HG03139 (cell line): ENCODE measurements around the gene EHBP1.
"Not testable (repeated sequence)": the region's sequence is repeated elsewhere in the genome, so short reads cannot be mapped to it uniquely, and the experiment has no call there.

Experiments used
- ATAC-seq: cut with Tn5 transposase; IDR thresholded peaks from one replicate; pipeline ENCODE4 v1.9.1; 2021; ENCODE audit not compliant: unreplicated experiment

EHBP1 gene

GRCh38 chr2:63003351-63003750, 297.8 kb downstream of the EHBP1 start:
- no peak for ATAC-seq

DNA sequence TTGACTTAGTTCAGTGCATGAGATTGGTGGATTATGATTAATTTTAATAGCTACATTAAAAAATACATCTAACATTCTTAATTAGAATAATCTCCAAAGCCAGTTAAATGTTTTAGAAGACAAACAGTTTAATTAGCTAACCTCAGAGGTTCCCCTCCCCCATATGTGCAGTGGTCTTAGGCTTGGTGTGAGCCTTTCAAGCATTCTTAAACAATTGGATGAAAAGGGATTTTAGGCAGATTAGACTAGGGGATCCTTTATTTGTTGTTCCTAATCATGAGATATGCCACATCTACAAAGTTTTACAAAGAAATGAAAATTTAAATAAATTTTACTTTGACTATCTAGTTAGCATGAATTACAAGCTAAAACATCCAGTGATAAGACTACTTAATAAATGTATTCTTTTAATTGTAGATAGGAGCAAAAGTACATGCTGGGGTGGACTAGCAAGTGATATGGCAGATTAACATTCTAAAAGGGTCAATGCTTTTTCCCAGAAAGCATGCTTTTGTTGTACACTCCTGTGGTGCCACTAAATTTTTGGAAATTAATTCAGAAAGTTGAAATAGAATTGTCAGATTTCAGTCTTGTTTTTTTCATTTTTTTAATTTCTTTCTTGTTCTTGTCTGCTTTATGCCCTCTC, 302.4 kb downstream of the EHBP1 start:
- ATAC-seq = no peak

DNA sequence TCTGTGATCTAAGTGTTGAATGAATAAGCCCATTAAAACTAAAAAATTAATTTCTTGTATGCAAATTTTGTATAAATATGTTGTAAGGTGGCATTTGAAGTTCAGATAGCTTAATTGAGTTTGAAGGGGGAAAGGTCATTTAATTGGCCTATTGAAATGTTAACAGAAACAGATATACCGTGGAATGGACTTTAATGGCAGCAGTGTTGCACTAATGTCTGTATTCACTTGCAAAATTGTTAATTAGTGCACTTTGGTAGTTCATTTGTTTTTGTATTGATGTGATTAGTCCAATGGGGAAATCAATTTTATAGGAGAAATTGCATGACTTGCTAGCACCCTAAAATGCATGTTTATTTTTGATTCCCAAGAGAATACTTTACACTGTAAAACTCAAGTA, 303.3 kb downstream of the EHBP1 start:
- no peak for ATAC-seq

GRCh38 chr2:63009490-63009889, 304.0 kb downstream of the EHBP1 start:
- no peak for ATAC-seq

- no peak for ATAC-seq
These were observed 307.0 kb downstream of the EHBP1 start for GRCh38 chr2:63012541-63012940.

- no peak for ATAC-seq
These were observed 307.9 kb downstream of the EHBP1 start for GRCh38 chr2:63013438-63013837.

GRCh38 chr2:63015389-63015788, 309.9 kb downstream of the EHBP1 start:
- no peak for ATAC-seq

DNA sequence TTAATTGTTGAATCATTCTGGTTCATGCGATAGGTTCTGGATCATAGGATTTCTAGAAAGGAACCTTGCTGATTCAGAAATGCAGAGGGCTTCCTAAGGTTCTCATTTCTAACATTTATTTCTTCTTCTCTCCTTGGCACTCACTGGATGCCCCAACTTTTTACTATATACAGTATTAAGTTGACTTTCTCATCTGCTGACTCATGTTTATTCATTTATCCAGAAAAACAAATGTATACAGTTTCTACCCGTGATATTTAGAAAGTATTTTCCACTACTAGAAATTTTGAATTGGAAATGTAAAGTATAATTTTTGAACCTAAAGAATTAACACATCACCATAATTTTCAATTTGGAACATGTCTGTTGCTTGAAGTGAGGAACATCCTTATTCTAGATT, 312.9 kb downstream of the EHBP1 start:
- no peak for ATAC-seq

DNA sequence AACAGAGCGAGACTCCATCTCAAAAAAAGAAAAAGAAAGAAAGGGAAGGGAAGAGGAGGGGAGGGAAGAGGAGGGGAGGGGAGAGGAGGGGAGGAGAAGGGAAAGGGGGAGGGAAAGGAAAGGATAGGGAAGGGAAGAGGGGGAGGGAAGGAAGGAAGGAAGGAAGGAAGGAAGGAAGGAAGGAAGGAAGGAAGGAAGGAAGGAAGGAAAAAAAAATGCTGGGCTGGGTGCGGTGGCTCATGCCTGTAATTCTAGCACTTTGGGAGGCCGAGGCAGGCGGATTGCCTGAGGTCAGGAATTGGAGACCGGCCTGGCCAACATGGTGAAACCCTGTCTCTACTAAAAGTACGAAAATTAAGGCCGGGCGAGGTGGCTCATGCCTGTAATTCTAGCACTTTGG, 314.2 kb downstream of the EHBP1 start:
- not testable (repeated sequence) for ATAC-seq

DNA sequence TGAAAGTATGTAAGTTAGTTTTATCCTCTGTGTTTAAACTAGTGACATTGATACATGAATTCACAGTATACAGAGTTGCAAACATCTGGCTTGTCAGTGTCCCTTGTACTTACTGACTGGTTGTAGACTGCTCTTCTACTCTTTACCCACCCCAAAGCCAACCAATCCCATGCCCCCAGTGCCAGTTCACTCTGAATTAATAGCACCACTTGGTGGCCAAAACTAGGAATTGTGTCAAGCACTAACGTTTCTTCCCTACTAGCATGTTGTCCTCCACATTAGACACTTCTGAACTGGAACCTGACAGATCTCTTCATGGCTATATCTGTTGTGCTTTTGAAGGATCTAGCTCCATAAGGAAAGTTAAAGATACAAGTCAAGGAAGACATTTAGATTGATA, 317.9 kb downstream of the EHBP1 start:
- ATAC-seq = no peak

DNA sequence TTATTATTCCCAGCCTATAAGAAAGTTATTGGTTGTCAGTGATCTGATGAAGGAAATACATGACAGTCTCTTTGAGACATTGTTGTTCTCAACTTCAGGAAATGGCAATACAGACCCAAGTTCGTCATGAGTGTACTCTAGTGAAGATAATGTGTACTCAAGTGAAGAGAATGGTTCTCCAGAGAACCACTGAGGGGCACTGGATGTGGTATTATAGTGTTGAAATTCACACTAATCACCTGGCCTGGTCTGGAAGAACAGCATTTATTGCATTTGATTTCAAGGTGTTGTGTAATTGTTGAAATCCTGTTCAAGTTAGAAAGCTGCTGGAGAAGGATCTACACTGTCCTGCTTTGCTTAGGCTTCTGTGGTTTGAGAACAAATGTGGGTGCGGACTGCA, 321.7 kb downstream of the EHBP1 start:
- ATAC-seq = no peak

- ATAC-seq = no peak
These were observed 323.5 kb downstream of the EHBP1 start for GRCh38 chr2:63029058-63029457.

DNA sequence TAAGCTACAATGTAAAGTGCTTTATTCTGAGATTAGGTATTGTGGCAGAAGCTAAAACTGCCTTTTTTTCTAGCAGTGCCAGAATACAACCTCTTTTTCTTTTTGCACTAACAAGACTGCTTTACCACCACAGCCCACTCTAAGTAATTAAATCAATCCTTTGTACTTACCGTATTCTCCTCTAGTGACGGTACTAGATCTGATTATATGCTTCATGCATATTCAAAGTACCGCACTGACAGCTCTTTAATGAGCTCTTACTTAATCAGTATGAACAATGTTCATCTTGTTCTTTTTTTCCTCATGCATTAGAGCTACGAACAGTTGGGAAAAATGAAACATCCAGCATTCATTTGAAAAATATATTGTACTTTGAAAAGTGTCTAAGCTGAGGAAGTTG, 329.0 kb downstream of the EHBP1 start:
- ATAC-seq = no peak

DNA sequence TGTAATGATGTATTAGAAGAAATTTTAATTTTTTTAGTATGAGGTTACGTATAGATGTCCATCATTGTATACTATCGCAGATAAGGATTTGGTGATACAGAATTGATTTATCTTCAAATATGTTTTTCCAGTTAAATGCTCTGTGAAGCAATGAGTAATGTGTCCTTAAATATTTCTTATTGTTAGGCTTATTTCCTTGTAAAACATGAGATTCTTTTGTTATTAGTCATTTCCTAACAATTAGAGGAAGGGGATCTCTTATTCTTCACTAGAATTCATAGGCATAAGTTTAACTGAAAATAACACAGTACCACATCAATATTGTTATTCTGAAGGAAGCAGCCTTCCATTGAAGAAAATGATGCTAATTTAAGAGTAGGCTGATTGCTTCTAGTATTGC, 329.7 kb downstream of the EHBP1 start:
- ATAC-seq = no peak

GRCh38 chr2:63035660-63036059, 330.1 kb downstream of the EHBP1 start:
- ATAC-seq = no peak

- ATAC-seq = no peak
These were observed 332.5 kb downstream of the EHBP1 start for GRCh38 chr2:63038034-63038433.

DNA sequence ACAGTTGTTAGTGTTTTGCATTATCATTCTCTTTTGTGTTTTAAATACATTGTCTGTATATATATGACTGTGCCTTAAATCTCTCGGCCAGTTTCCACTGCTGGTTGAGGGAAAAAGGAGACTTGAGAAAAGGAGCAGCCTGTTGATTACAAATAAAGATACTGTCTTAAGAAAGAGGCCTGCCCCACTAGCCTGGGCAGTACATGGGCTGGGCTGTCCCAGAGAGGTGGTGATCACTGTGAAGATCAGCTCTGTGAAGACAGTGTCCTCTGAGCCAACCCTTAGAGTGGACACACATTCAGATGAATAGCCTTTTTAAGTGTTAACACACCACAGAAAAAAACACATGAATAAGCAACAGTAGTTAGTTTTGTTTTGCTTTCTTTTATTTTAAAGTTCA, 335.1 kb downstream of the EHBP1 start:
- no peak for ATAC-seq

DNA sequence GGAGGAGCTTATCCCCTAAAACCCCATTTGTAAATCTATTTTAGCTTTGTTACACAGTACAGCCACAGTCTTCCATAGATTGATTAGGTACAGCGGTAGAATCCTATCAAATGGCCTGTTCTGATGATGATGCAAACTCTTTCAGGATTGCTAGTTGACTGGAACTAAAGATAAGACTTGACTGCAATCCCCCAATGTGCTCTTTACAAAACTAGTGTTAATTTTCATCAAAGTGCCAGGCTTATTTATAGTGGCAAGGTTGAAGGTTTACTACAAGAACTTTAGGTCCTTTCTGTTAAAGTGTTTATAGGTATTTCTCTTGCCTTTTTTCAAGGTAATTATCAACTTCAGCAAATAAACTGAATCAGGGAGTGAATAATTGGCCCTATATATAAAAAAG, 336.1 kb downstream of the EHBP1 start:
- ATAC-seq = no peak

- ATAC-seq = no peak
These were observed 339.1 kb downstream of the EHBP1 start for GRCh38 chr2:63044362-63045327.

GRCh38 chr2:63046552-63046951, 341.0 kb downstream of the EHBP1 start:
- no peak for ATAC-seq

DNA sequence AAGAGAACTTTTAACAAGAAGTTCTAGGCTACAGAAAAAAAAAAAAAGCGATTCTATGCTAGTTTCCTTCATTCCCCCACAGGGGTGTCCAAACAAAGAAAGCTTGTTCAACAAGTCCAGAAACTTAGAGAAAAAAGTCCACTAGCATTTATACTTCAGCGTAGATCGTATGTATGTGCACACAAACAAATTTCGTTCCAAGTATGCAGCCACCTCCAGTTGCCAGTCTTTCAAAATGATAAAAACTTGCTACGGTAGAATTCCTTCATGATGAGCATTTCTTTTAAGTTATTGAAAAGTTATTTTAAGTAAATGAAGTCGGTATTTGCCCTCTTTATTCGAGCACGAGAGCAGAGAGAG, 341.4 kb downstream of the EHBP1 start:
- ATAC-seq = no peak
